ENCODE measurements around the gene APBA2.

DNA sequence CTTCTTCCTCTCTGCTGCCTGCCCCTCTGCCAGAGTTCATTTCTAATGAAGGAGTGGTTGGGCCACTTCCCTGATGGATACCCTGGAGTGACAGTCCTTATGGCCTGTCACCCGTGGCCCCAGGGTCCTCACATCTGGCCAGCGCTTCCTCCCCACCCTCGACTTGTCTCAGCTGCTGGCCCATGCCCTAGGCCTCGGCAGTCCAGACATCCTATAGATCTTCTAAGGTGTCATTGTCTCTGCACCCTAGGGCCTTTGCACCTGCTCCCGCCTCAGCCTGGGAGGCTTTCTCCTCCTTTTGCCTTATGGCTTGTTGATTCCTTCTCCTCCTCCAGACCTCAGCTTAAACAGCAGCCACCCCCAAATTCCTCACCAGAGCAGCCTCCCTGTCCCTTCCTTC, 202.9 kb downstream of the APBA2 start:
- TF ChIP-seq, protein P1, sequence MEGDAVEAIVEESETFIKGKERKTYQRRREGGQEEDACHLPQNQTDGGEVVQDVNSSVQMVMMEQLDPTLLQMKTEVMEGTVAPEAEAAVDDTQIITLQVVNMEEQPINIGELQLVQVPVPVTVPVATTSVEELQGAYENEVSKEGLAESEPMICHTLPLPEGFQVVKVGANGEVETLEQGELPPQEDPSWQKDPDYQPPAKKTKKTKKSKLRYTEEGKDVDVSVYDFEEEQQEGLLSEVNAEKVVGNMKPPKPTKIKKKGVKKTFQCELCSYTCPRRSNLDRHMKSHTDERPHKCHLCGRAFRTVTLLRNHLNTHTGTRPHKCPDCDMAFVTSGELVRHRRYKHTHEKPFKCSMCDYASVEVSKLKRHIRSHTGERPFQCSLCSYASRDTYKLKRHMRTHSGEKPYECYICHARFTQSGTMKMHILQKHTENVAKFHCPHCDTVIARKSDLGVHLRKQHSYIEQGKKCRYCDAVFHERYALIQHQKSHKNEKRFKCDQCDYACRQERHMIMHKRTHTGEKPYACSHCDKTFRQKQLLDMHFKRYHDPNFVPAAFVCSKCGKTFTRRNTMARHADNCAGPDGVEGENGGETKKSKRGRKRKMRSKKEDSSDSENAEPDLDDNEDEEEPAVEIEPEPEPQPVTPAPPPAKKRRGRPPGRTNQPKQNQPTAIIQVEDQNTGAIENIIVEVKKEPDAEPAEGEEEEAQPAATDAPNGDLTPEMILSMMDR (IDR thresholded peaks at IDR 0.05) = no peak
- TF ChIP-seq POLR2A (IDR thresholded peaks at IDR 0.05; ENCODE audit: low read depth) (no peak), POLR2AphosphoS5 (IDR thresholded peaks at IDR 0.05) (no peak), EP300 (IDR thresholded peaks at IDR 0.05) (no peak)
